HCT116 (cell line): ENCODE data around the gene TBC1D2B.

ENCODE experiments used
- ATF3 ChIP-seq: IDR thresholded peaks from 2 replicates; pipeline ENCODE4 v1.6.1; 2012
- EZH2 ChIP-seq: fragments of 200-600 bp; sonication (generic); IDR thresholded peaks from 2 replicates; pipeline ENCODE4 v1.6.1; 2017; ENCODE audit warnings: antibody characterized with exemption, mixed run types
- FOSL1 ChIP-seq: IDR thresholded peaks from 2 replicates; pipeline ENCODE4 v1.6.1; 2012; ENCODE audit warnings: low read depth
- RAD21 ChIP-seq: IDR thresholded peaks from 2 replicates; pipeline ENCODE4 v1.6.1; 2012; ENCODE audit warnings: low read depth, mild to moderate bottlenecking

GRCh38 chr15:77989296-77990143 lies 88.0 kb downstream of the TBC1D2B start:
- TF ChIP-seq FOSL1 = no peak
- TF ChIP-seq EZH2 = no peak
- TF ChIP-seq RAD21 = no peak
- TF ChIP-seq ATF3 = no peak
